GM12865 (cell line): ENCODE measurements around the gene ELOVL6.

ENCODE experiments used
- DNase-seq: peaks from one replicate; pipeline ENCODE4 v3.0.0; 2010; ENCODE audit warnings: low read depth
- H3K4me3 ChIP-seq: 2 replicates; pipeline ENCODE4 v1.5.1; 2011; ENCODE audit warnings: mild to moderate bottlenecking, low read depth, low read length, control low read depth
- TF ChIP-seq, protein P1 (sequence below): IDR thresholded peaks from 2 replicates; pipeline ENCODE4 v1.5.1; 2011; ENCODE audit warnings: low read length, control low read depth, low read depth, inconsistent platforms; ENCODE audit not compliant: insufficient read depth; ENCODE audit errors: missing control alignments

Gene ELOVL6

DNA sequence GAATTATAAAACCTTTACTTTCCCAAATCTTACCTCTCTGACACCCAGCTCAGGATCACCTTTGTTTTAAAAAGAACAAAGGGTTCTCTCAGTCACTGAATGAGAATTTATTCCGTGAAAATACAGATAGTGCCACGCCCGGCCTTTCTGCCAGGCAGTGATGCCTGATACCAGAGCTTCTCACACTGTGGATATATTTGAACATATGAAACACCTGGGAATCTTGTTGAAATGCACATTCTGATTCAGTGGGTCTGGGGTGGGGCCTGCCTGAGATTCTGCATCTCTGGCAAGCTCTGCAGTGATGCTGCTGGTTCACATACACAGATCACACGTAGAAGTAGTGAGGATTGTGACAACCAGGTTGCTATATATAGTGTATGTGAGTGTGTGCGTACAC lies 46.0 kb downstream of the ELOVL6 start:
- DNase-seq, result no peak

DNA sequence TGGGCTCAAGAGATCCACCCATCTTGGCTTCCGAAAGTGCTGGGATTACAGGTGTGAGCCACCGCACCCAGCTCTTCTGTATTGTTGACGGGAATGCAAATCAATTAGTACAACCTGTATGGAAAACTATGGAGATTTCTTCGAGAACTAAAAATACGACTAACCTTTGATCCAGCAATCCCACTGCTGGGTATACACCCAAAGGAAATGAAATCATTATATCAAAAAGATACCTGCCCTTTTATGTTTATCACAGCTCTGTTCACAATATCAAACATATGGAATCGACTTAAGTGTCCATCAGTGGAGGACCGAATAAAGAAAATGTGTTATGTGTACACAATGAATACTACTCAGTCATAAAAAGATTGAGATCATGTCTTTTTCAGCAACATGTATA lies 49.3 kb downstream of the ELOVL6 start:
- H3K4me3 ChIP-seq, result no peak overlapping the region
- TF ChIP-seq, protein P1, sequence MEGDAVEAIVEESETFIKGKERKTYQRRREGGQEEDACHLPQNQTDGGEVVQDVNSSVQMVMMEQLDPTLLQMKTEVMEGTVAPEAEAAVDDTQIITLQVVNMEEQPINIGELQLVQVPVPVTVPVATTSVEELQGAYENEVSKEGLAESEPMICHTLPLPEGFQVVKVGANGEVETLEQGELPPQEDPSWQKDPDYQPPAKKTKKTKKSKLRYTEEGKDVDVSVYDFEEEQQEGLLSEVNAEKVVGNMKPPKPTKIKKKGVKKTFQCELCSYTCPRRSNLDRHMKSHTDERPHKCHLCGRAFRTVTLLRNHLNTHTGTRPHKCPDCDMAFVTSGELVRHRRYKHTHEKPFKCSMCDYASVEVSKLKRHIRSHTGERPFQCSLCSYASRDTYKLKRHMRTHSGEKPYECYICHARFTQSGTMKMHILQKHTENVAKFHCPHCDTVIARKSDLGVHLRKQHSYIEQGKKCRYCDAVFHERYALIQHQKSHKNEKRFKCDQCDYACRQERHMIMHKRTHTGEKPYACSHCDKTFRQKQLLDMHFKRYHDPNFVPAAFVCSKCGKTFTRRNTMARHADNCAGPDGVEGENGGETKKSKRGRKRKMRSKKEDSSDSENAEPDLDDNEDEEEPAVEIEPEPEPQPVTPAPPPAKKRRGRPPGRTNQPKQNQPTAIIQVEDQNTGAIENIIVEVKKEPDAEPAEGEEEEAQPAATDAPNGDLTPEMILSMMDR, result no peak
- DNase-seq, result no peak

More for the DNA sequence above, 46.0 kb downstream of the ELOVL6 start:
- TF ChIP-seq, protein P1, result no peak
- H3K4me3 ChIP-seq, result no peak overlapping the region

DNA sequence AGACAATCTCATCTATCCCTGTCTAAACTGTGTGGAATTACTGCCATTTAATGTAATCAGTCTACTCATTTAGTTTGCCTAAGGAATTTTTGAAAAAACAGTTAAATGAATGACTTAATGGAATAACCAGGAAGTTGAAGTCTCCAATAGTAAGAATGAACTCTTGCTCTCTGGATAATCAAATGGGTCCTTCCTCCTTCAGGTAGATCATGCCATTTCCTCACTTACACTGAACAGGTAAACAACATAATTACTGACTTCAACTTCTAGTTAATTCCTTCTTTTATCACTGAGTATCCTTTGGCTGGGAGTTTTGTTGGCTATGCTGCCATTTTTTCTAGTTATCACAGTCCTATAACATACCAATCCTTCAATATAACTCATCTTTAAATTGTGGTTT lies 56.0 kb downstream of the ELOVL6 start:
- TF ChIP-seq, protein P1, result no peak
- no peak overlapping the region for H3K4me3 ChIP-seq
- no peak for DNase-seq

DNA sequence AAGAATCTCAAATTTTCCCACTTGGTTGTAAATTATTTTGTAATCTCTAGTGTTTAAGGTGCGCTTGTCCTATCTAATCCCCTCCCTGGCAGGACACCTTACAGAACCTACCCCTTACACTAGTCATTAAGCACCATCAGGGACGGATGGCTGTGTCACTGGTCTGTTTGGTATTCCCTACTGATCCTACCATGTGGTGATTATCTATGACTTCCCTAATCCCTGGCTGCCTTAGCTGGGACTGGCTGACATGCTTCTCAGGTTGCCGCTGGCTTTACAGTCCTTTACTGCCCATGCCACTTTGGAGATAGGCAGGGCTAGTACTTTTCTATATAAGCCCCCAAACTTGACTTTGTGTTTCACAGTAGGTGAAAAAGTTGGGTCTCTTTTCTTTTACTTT lies 58.6 kb downstream of the ELOVL6 start:
- no peak overlapping the region for H3K4me3 ChIP-seq
- DNase-seq, result no peak
- TF ChIP-seq, protein P1, result no peak

DNA sequence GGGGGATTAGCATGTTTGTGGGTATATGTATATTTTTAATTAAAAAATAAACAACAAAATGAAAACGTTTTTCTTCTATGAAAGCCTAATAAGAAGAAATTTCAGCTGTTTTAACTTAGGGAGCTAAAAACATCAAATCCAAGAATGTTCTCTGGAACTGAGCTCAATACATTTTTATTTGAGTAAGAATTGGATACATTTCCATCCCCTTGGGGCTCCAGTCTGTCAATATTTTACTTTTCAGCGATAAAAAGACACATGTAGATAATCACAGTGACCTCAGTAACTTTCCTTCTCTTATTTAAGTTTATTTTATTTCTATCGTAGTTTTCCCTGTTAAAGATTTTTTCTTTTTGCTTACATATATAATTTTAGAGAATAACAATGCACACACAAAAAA lies 59.3 kb downstream of the ELOVL6 start:
- DNase-seq, result no peak
- H3K4me3 ChIP-seq, result no peak overlapping the region
- TF ChIP-seq, protein P1, result no peak

DNA sequence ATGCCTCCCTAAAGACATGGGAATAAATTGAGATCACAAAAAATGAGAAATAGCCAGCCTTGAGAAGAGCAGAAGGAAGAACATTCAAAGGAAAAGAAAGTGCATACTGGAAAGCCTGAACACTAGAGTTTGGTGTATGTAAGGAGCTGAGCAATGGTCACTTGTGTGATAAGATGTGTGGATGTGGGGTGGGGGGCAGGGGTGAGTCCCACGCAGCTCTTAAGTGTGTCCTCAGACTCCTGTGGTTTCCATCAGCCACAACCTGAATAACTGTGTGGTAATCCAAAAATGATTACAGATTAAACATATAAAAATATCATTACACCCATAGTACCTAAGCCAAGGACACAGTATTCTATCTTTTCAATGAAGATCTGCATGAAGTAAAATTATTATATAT lies 59.9 kb downstream of the ELOVL6 start:
- DNase-seq, result no peak
- TF ChIP-seq, protein P1, result no peak
- H3K4me3 ChIP-seq, result no peak overlapping the region

DNA sequence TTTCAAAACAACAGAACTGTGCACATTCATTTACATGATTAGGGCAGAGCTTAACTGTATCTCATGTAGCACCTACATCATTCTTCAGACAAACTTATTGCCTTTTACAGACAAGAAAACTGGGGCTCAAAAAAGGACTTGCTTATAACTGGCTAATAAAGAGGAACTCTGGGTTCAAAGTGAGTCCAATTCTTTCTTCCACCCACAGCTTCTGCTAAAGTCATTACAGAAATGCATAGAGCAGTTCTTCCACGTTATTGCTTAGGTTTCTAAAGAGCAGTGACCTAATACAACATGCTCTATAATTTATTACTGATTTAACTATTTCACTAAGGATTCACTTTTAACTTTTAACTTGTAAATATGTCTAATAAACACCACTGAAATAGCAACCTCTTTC lies 60.6 kb downstream of the ELOVL6 start:
- no peak overlapping the region for H3K4me3 ChIP-seq
- TF ChIP-seq, protein P1, result no peak

More for the DNA sequence above, 60.6 kb downstream of the ELOVL6 start:
- no peak for DNase-seq
